Measurements from ENCODE around the gene MED13L. TPM values are rescaled to one million over a fixed set of nuclear protein-coding genes. Genes with fewer than 3 reads are reported as not detected.

MED13L gene
- total and polyA plus RNA-seq, 2 of the 8 experiments (the other 6 are each of a cell fraction or from before 2014, with no cell fraction given), result 15.9 to 51.7 TPM

DNA sequence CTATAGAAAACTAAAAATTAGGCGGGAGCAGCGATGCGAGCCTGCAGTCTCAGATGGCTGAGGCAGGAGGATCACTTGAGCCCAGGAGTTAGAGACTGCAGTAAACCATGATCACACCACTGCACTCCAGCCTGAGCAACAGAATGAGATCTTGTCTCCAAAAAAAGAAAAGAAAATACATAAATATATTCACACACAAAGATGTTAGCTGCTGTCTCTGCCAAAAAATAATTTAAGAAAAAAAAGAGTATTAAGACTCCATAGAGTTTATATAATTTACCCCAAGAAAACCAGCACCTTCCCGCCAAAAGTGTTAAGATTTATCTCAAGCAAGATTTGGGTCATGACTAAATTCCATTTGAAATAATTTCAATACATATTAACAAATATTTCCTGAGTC is 102.6 kb downstream of the MED13L start (continued):
- TF ChIP-seq, protein P1, sequence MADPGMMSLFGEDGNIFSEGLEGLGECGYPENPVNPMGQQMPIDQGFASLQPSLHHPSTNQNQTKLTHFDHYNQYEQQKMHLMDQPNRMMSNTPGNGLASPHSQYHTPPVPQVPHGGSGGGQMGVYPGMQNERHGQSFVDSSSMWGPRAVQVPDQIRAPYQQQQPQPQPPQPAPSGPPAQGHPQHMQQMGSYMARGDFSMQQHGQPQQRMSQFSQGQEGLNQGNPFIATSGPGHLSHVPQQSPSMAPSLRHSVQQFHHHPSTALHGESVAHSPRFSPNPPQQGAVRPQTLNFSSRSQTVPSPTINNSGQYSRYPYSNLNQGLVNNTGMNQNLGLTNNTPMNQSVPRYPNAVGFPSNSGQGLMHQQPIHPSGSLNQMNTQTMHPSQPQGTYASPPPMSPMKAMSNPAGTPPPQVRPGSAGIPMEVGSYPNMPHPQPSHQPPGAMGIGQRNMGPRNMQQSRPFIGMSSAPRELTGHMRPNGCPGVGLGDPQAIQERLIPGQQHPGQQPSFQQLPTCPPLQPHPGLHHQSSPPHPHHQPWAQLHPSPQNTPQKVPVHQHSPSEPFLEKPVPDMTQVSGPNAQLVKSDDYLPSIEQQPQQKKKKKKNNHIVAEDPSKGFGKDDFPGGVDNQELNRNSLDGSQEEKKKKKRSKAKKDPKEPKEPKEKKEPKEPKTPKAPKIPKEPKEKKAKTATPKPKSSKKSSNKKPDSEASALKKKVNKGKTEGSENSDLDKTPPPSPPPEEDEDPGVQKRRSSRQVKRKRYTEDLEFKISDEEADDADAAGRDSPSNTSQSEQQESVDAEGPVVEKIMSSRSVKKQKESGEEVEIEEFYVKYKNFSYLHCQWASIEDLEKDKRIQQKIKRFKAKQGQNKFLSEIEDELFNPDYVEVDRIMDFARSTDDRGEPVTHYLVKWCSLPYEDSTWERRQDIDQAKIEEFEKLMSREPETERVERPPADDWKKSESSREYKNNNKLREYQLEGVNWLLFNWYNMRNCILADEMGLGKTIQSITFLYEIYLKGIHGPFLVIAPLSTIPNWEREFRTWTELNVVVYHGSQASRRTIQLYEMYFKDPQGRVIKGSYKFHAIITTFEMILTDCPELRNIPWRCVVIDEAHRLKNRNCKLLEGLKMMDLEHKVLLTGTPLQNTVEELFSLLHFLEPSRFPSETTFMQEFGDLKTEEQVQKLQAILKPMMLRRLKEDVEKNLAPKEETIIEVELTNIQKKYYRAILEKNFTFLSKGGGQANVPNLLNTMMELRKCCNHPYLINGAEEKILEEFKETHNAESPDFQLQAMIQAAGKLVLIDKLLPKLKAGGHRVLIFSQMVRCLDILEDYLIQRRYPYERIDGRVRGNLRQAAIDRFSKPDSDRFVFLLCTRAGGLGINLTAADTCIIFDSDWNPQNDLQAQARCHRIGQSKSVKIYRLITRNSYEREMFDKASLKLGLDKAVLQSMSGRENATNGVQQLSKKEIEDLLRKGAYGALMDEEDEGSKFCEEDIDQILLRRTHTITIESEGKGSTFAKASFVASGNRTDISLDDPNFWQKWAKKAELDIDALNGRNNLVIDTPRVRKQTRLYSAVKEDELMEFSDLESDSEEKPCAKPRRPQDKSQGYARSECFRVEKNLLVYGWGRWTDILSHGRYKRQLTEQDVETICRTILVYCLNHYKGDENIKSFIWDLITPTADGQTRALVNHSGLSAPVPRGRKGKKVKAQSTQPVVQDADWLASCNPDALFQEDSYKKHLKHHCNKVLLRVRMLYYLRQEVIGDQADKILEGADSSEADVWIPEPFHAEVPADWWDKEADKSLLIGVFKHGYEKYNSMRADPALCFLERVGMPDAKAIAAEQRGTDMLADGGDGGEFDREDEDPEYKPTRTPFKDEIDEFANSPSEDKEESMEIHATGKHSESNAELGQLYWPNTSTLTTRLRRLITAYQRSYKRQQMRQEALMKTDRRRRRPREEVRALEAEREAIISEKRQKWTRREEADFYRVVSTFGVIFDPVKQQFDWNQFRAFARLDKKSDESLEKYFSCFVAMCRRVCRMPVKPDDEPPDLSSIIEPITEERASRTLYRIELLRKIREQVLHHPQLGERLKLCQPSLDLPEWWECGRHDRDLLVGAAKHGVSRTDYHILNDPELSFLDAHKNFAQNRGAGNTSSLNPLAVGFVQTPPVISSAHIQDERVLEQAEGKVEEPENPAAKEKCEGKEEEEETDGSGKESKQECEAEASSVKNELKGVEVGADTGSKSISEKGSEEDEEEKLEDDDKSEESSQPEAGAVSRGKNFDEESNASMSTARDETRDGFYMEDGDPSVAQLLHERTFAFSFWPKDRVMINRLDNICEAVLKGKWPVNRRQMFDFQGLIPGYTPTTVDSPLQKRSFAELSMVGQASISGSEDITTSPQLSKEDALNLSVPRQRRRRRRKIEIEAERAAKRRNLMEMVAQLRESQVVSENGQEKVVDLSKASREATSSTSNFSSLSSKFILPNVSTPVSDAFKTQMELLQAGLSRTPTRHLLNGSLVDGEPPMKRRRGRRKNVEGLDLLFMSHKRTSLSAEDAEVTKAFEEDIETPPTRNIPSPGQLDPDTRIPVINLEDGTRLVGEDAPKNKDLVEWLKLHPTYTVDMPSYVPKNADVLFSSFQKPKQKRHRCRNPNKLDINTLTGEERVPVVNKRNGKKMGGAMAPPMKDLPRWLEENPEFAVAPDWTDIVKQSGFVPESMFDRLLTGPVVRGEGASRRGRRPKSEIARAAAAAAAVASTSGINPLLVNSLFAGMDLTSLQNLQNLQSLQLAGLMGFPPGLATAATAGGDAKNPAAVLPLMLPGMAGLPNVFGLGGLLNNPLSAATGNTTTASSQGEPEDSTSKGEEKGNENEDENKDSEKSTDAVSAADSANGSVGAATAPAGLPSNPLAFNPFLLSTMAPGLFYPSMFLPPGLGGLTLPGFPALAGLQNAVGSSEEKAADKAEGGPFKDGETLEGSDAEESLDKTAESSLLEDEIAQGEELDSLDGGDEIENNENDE (IDR thresholded peaks at IDR 0.05; ENCODE audit: insufficient replicate concordance, low read length), result no peak
- no peak for TF ChIP-seq RBBP5 (IDR thresholded peaks at IDR 0.05; ENCODE audit: borderline replicate concordance, low read depth, low read length)
- TF ChIP-seq CREB1 (IDR thresholded peaks at IDR 0.05), result no peak
- TF ChIP-seq TAF7 (optimal IDR thresholded peaks at IDR 0.05; ENCODE audit: borderline replicate concordance, low read depth, low read length), result no peak
- no peak for TF ChIP-seq ATF2 (IDR thresholded peaks at IDR 0.05; ENCODE audit: low read length)
- TF ChIP-seq KDM5A (IDR thresholded peaks at IDR 0.05; ENCODE audit: low read length), result no peak
- TF ChIP-seq BRCA1 (IDR thresholded peaks at IDR 0.05; ENCODE audit: low read depth, low read length), result no peak
- TF ChIP-seq RXRA (IDR thresholded peaks at IDR 0.05; ENCODE audit: insufficient read depth, low read depth, low read length), result no peak
- no peak for TF ChIP-seq SIRT6 (IDR thresholded peaks at IDR 0.05; ENCODE audit: low read length)
- TF ChIP-seq PHF8 (conservative IDR thresholded peaks at IDR 0.05; ENCODE audit: low read depth, low read length), result no peak
